Endometrium (tissue), 2 donors: ENCODE measurements around the gene SLPI.

ENCODE experiments used
- FAIRE-seq: peaks from 2 replicates; lab custom pipeline; 2012; peaks lifted over from hg19 to GRCh38; lab: Jason Lieb, UNC
- donor health status: control.
- donor health status: control.

SLPI gene

GRCh38 chr20:45212836-45213235, 41.5 kb downstream of the SLPI start:
- no peak for FAIRE-seq

GRCh38 chr20:45211569-45212474, 42.5 kb downstream of the SLPI start:
- FAIRE-seq, result no peak

- no peak for FAIRE-seq
These were observed 44.4 kb downstream of the SLPI start for GRCh38 chr20:45209924-45210323.

- FAIRE-seq, result no peak
These were observed 47.6 kb downstream of the SLPI start, which contains the start of gene SEMG1 for GRCh38 chr20:45206725-45207124. Gene SEMG1, plus strand, starts transcription at chr20:45207033. Its CDS starts 21 bp downstream, at chr20:45207054.
